HepG2 (cell line): Measurements from ENCODE around the gene SAE1. TPM values are rescaled to one million over a fixed set of nuclear protein-coding genes. Genes with fewer than 3 reads are reported as not detected.

Experiments
- ELK4 ChIP-seq: sonication (generic); formaldehyde crosslinking; IDR thresholded peaks from 2 replicates; pipeline ENCODE4 v1.9.0; 2021; ENCODE audit warnings: missing genetic modification reagents, borderline replicate concordance
- FOXP4 ChIP-seq: sonication (generic); formaldehyde crosslinking; IDR thresholded peaks from 2 replicates; pipeline ENCODE4 v1.4.0; 2020; ENCODE audit warnings: missing genetic modification reagents
- HNF1A ChIP-seq, 2 experiments: sonication (generic) in 1 of 2; formaldehyde crosslinking in 1 of 2; IDR thresholded peaks; 2 replicates each; pipeline versions ENCODE4 v1.4.0 to v1.6.1; 2016 to 2020; ENCODE audit warnings: borderline replicate concordance in 1 of 2, low read depth in 1 of 2, mild to moderate bottlenecking in 1 of 2, missing genetic modification reagents in 1 of 2
- RFX1 ChIP-seq: fragments of 450-650 bp; IDR thresholded peaks from 2 replicates; pipeline ENCODE4 v1.6.1; 2017
- RFX5 ChIP-seq: IDR thresholded peaks from 2 replicates; pipeline ENCODE4 v1.6.1; 2011; ENCODE audit warnings: low read depth, low read length, improper control_type of control experiment
- SKI ChIP-seq: fragments of 450-650 bp; IDR thresholded peaks from one replicate; pipeline ENCODE4 v1.6.1; 2018; ENCODE audit warnings: mild to moderate bottlenecking; ENCODE audit not compliant: partially characterized antibody
- SMAD1 ChIP-seq: sonication (generic); formaldehyde crosslinking; IDR thresholded peaks from 2 replicates; pipeline ENCODE4 v1.4.0; 2020; ENCODE audit warnings: missing genetic modification reagents, low read depth, mild to moderate bottlenecking, borderline replicate concordance
- TBP ChIP-seq: sonication (generic); formaldehyde crosslinking; IDR thresholded peaks from 2 replicates; pipeline ENCODE4 v1.5.0; 2020; ENCODE audit warnings: missing genetic modification reagents
- ZNF281 ChIP-seq: sonication (generic); formaldehyde crosslinking; IDR thresholded peaks from 2 replicates; pipeline ENCODE4 v1.4.0; 2020; ENCODE audit warnings: missing genetic modification reagents, borderline replicate concordance
- ZNF30 ChIP-seq: sonication (generic); formaldehyde crosslinking; IDR thresholded peaks from 2 replicates; pipeline ENCODE4 v1.5.0; 2020; ENCODE audit warnings: mild to moderate bottlenecking, missing genetic modification reagents
- polyA plus RNA-seq, 8 experiments: library from polyadenylated mRNA; depleted of rRNA in 3 of 8; stranded (reverse) in 7 of 8; unstranded in 1 of 8; fragments of >200 nt; fragmentation: Illumina TruSeq in 4 of 8; extraction: Trizol in 4 of 8; gene quantifications; 2 replicates each; pipeline versions ENCODE4 v1.2.1 to v1.2.3, GENCODE V29; 2011 to 2016; ENCODE audit warnings: low read depth in 4 of 8, missing spikeins in 1 of 8, mixed read lengths in 1 of 8; ENCODE audit not compliant: insufficient read depth in 1 of 8
- total RNA-seq, 5 experiments: library from RNA; depleted of rRNA; stranded (reverse); fragments of >200 nt; fragmentation: Illumina TruSeq; extraction: Trizol; gene quantifications; 2 replicates each; pipeline ENCODE4 v1.2.3, GENCODE V29; 2016; ENCODE audit warnings: low read depth in 1 of 5

SAE1 gene
- total and polyA plus RNA-seq, 2 of the 13 experiments (the other 11 are each of a cell fraction or from before 2014, with no cell fraction given): 87.6 to 197 TPM

GRCh38 chr19:47226426-47227351, 96.1 kb downstream of the SAE1 start (continued):
- no peak for TF ChIP-seq HNF1A (IDR thresholded peaks at IDR 0.05; ENCODE audit: low read depth)
- TF ChIP-seq HNF1A (CRISPR knock-in tag; IDR thresholded peaks at IDR 0.05; ENCODE audit: borderline replicate concordance): no peak
- TF ChIP-seq ZNF30 (CRISPR knock-in tag): no peak
- peak; percentile 0; the same call in 1 of the 2 replicates for TF ChIP-seq FOXP4 (CRISPR knock-in tag)
- TF ChIP-seq ELK4 (CRISPR knock-in tag): no peak
- TF ChIP-seq ZNF281 (CRISPR knock-in tag): no peak; the same call in 1 of the 2 replicates
- TF ChIP-seq TBP (CRISPR knock-in tag): no peak
- no peak for TF ChIP-seq RFX5
- peak; percentile 5 for TF ChIP-seq SKI
- no peak for TF ChIP-seq RFX1
- TF ChIP-seq SMAD1 (CRISPR knock-in tag): no peak
